OCI-LY3 (cell line): ENCODE results near the gene NRSN2.

Source experiments
- CTCF ChIP-seq: fragments of 200-600, 300-600 bp; sonication (generic); IDR thresholded peaks from 2 replicates; pipeline ENCODE4 v1.5.1; 2014; ENCODE audit warnings: antibody characterized with exemption, low read length, low read depth
- EZH2phosphoT487 ChIP-seq: fragments of 200-600 bp; shearing (Covaris generic); IDR thresholded peaks from 2 replicates; pipeline ENCODE4 v1.6.1; 2018; ENCODE audit warnings: antibody characterized with exemption, mixed run types, low read depth

GRCh38 chr20:309306-309840, 37.5 kb upstream of the NRSN2 start:
- TF ChIP-seq CTCF (0 out of 2 replicates have a peak, but pooled peaks have one; percentile 7), EZH2phosphoT487 (no peak)
